MG63 (cell line): ENCODE measurements around the gene RNF112. TPM values are rescaled to one million over a fixed set of nuclear protein-coding genes. Genes with fewer than 3 reads are reported as not detected.

Experiments used
- total RNA-seq: library from RNA; depleted of rRNA; stranded (reverse); fragments of >200 nt; shearing (Covaris generic); gene quantifications from 2 replicates; pipeline ENCODE4 v1.2.3, GENCODE V29; 2014; ENCODE audit warnings: low replicate concordance; rRNA removed

RNF112 gene
- total RNA-seq, 1 experiment from 2014 or later, result not detected

Other genes starting within 250 kb of the RNF112 start
- gene EPN2, start 173.9 kb upstream of the RNF112 start, total RNA-seq, result 16.4 and 31.6 TPM in 2 replicates
- gene B9D1, start 48.5 kb upstream of the RNF112 start, total RNA-seq, result 14.8 and 30.2 TPM in 2 replicates
- gene MAPK7, start 32.7 kb upstream of the RNF112 start, total RNA-seq, result 2.8 and 10.1 TPM in 2 replicates
- 3.2 and 4.3 TPM in 2 replicates for gene MFAP4, start 24.0 kb upstream of the RNF112 start, total RNA-seq
- gene SLC47A1, start 122.6 kb downstream of the RNF112 start, total RNA-seq, result 8.1 and 12.0 TPM in 2 replicates
- 115 and 126 TPM in 2 replicates for gene ALDH3A2, start 237.5 kb downstream of the RNF112 start, total RNA-seq